Measurements from ENCODE around the gene IL1F10.

The IL1F10 gene

GRCh38 chr2:113050921-113051895 lies 16.6 kb upstream of the IL1F10 start:
- H3K9me3 Mint-ChIP-seq: peaks cover 18% of the 10 kb centered on the region
- H3K4me3 Mint-ChIP-seq: no peak overlapping the region
- H3K4me1 Mint-ChIP-seq: no peaks in the 10 kb centered on the region
- H3K27me3 Mint-ChIP-seq: peaks cover 7% of the 10 kb centered on the region
- CTCF ChIA-PET: interaction anchor here (1.8 kb wide), 1 partner anchor 29 kb away, joined by 4 read pairs; no protein-coding TSS in a partner anchor
- no peak overlapping the region for H3K27ac Mint-ChIP-seq
- no peak for DNase-seq
- H3K36me3 Mint-ChIP-seq: no peaks in the 10 kb centered on the region

- Mint-ChIP-seq H3K27ac (no peak within 1 kb of the TSS), H3K9me3 (peaks cover 21% of the 10 kb centered on the region), H3K4me3 (no peak within 1 kb of the TSS), H3K36me3 (no peaks in the 10 kb centered on the region), H3K4me1 (no peaks in the 10 kb centered on the region), H3K27me3 (peaks cover 7% of the 10 kb centered on the region)
- DNase-seq: no peak
- CTCF ChIA-PET: interaction anchor here (1.8 kb wide), 1 partner anchor 28 kb away, joined by 4 read pairs; no protein-coding TSS in a partner anchor
Observed at GRCh38 chr2:113052396-113052917, 15.3 kb upstream of the IL1F10 start, which contains the start of gene IL36B. Gene IL36B (minus strand): TSS chr2:113052867.

- CTCF ChIA-PET: no interaction called here
- no peak overlapping the region for H3K4me3 Mint-ChIP-seq
- peaks cover 21% of the 10 kb centered on the region for H3K9me3 Mint-ChIP-seq
- H3K27me3 Mint-ChIP-seq: peaks cover 10% of the 10 kb centered on the region
- no peak overlapping the region for H3K27ac Mint-ChIP-seq
- DNase-seq: no peak
- H3K4me1 Mint-ChIP-seq: no peaks in the 10 kb centered on the region
- H3K36me3 Mint-ChIP-seq: no peaks in the 10 kb centered on the region
Observed at GRCh38 chr2:113053666-113054065, 14.1 kb upstream of the IL1F10 start.

DNA sequence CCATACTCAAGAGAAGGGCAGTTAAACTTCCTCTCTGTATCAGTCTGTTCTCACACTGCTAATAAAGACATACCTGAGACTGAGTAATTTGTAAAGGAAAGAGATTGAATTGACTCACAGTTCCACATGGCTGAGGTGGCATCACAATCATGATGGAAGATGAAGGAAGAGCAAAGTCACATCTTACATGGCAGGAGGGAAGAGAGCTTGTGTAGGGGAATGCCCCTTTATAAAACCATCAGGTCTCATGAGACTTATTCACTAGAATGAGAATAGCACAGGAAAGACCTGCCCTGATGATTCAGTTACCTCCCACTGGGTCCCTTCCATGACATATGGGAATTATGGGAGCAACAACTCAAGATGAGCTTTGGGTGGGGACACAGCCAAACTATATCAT lies 13.7 kb upstream of the IL1F10 start:
- H3K27ac Mint-ChIP-seq: no peak overlapping the region
- peaks cover 21% of the 10 kb centered on the region for H3K9me3 Mint-ChIP-seq
- DNase-seq: no peak
- CTCF ChIA-PET: no interaction called here
- no peaks in the 10 kb centered on the region for H3K36me3 Mint-ChIP-seq
- no peak overlapping the region for H3K4me3 Mint-ChIP-seq
- H3K4me1 Mint-ChIP-seq: no peaks in the 10 kb centered on the region
- peaks cover 11% of the 10 kb centered on the region for H3K27me3 Mint-ChIP-seq

- no peak for DNase-seq
- CTCF ChIA-PET: no interaction called here
- no peak overlapping the region for H3K27ac Mint-ChIP-seq
- no peaks in the 10 kb centered on the region for H3K4me1 Mint-ChIP-seq
- peaks cover 21% of the 10 kb centered on the region for H3K9me3 Mint-ChIP-seq
- no peak overlapping the region for H3K4me3 Mint-ChIP-seq
- H3K36me3 Mint-ChIP-seq: no peaks in the 10 kb centered on the region
- peaks cover 11% of the 10 kb centered on the region for H3K27me3 Mint-ChIP-seq
Observed at GRCh38 chr2:113056521-113056920, 11.2 kb upstream of the IL1F10 start.

DNA sequence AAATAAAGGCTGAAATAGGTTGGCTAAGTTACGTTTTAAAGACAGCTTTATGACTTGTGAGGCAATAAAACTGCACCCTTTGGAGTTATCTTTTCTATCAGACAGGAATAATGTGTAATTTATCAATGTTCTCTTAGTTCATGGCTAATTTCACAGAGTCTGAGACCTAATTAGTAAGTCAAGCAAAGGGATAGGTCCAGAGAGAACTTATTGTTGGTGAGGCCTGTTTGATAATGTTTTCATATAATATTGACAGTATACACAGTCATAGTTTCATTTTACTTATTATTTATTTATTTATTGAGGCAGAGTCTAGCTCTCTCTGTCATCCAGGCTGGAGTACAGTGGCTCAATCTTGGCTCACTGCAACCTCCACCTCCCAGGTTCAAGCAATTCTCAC lies 10.7 kb upstream of the IL1F10 start:
- Mint-ChIP-seq H3K36me3 (no peaks in the 10 kb centered on the region), H3K27ac (no peak overlapping the region), H3K4me3 (no peak overlapping the region), H3K9me3 (peaks cover 21% of the 10 kb centered on the region), H3K4me1 (no peaks in the 10 kb centered on the region), H3K27me3 (peaks cover 11% of the 10 kb centered on the region)
- CTCF ChIA-PET: no interaction called here
- no peak for DNase-seq

- no peak overlapping the region for H3K4me3 Mint-ChIP-seq
Observed at GRCh38 chr2:113058411-113058994, 9.3 kb upstream of the IL1F10 start.

DNA sequence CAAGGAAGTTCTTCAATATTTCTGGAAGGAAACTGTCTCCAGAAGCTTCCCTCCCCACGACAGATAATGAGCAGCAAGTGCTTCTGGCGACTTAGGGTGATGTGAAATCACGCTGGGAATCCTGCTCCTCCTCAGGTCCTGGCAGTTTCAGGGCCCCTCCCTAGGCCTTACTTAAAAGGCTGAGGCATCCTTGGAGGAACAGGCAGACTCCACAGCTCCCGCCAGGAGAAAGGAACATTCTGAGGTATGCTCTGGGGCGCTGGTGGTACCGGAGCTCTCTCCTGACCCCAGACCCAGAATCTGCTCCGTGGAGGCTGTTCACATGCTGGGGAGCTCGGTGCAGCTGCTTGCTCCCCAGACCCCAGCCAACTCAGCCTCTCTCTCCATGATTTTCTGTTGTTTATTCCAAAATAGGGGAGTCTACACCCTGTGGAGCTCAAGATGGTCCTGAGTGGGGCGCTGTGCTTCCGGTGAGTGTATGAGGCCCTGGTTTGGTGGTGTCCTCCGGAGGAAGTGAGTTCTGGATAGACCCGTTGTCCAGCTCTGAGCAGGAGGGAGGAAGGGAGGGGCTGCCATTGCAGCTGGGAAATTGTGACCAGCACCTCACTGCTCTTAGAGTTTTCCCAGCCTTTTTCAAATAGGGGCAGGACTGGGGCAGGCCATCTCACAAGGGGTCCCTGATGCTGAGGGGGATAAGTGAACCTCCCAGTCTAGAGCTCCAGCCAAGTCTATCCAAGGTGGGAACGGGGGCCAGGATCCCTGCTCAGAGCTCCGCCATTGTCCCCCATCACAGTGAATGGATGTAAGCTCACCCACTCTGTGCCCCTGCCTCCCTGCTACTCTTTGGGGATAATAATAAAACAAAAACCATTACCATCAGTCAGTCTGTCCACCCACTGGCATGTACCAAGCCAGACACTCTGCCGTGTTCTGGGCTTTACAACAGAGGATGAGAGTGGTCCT lies 8.5 kb upstream of the IL1F10 start, which contains the start of gene IL36RN:
Gene IL36RN (plus strand): TSS at position 201 of the 963 bp plus-strand sequence. CDS start 241 bp downstream, at position 442.
- CTCF ChIA-PET: interaction anchor here (1.0 to 1.1 kb wide), 2 partner anchors 21 to 100 kb away, joined by 3 to 5 read pairs; no protein-coding TSS in a partner anchor
- Mint-ChIP-seq H3K4me3 (no peak within 1 kb of the TSS), H3K4me1 (no peaks in the 10 kb centered on the region), H3K9me3 (peaks cover 17% of the 10 kb centered on the region), H3K27me3 (peaks cover 8% of the 10 kb centered on the region), H3K36me3 (no peaks in the 10 kb centered on the region), H3K27ac (no peak within 1 kb of the TSS)
- no peak for DNase-seq

More at GRCh38 chr2:113058411-113058994, 9.3 kb upstream of the IL1F10 start:
- DNase-seq: no peak
- no peaks in the 10 kb centered on the region for H3K4me1 Mint-ChIP-seq
- H3K36me3 Mint-ChIP-seq: no peaks in the 10 kb centered on the region
- peaks cover 21% of the 10 kb centered on the region for H3K9me3 Mint-ChIP-seq
- H3K27ac Mint-ChIP-seq: no peak overlapping the region
- CTCF ChIA-PET: interaction anchor here (1.0 kb wide), 1 partner anchor 99 kb away, joined by 3 read pairs; no protein-coding TSS in a partner anchor
- H3K27me3 Mint-ChIP-seq: peaks cover 8% of the 10 kb centered on the region

DNA sequence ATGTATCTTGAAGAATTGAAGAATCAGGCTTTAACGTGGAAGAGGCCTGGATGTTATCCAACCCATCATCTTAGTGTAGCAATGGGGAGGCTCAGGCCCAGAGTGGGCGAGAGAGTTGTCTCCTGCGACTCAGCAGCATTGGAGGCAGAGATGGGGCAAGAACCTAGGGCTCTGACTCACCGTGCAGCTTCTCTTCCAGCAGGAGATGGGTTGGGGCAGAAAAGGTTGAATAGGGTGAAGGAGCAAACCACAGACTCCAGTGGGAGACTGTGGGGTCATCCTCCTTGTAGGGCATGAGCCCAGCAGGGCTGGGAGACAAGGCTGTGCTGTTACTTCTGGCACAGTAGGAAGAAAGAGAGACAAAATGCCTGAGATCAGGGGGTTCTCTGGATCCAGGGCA lies 7.4 kb upstream of the IL1F10 start:
- Mint-ChIP-seq H3K4me3 (no peak overlapping the region), H3K9me3 (peaks cover 9% of the 10 kb centered on the region), H3K4me1 (no peaks in the 10 kb centered on the region), H3K27ac (no peak overlapping the region), H3K36me3 (no peaks in the 10 kb centered on the region), H3K27me3 (peaks cover 4% of the 10 kb centered on the region)
- DNase-seq: no peak
- CTCF ChIA-PET: interaction anchor here (1.1 kb wide), 1 partner anchor 20 kb away, joined by 5 read pairs; no protein-coding TSS in a partner anchor

DNA sequence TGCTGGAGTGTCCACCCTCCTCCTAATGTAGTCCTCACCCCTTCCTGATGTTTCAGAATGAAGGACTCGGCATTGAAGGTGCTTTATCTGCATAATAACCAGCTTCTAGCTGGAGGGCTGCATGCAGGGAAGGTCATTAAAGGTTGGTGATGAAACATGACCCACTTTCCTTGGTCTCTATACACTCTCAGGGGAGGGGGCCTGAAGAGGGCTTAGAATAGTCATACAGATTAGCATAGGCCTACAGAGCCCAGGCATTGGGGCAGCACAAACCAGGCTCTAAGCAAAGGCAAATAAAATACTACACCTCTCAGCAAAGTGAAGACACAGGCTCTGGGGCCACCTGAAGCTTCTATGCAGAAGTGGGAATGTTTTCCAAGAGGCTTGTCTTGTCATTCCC lies 7.0 kb upstream of the IL1F10 start:
- H3K4me1 Mint-ChIP-seq: no peaks in the 10 kb centered on the region
- no peaks in the 10 kb centered on the region for H3K36me3 Mint-ChIP-seq
- H3K27me3 Mint-ChIP-seq: peaks cover 4% of the 10 kb centered on the region
- DNase-seq: no peak
- H3K27ac Mint-ChIP-seq: no peak overlapping the region
- no peak overlapping the region for H3K4me3 Mint-ChIP-seq
- H3K9me3 Mint-ChIP-seq: peaks cover 5% of the 10 kb centered on the region
- CTCF ChIA-PET: no interaction called here

DNA sequence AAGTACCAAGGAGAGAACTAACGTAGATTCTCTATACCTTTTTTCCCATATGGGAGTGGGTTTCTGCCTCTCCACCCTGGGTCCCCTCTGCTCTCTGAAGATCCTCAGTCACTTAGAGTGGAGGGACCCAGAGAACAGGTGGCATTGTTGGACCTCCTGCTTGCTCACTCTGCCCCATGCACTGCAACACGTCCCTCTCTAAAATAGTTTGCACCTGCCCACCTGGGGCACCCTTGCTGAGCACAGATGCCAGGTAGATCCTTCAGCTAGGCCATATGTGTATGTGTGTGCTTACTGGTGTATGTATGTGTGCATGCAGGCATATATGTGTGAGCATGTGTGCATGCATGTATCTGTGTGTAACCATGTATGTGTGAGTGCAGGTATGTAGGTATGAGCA lies 6.5 kb upstream of the IL1F10 start:
- H3K27me3 Mint-ChIP-seq: peaks cover 4% of the 10 kb centered on the region
- H3K4me3 Mint-ChIP-seq: no peak overlapping the region
- CTCF ChIA-PET: no interaction called here
- DNase-seq: no peak
- no peaks in the 10 kb centered on the region for H3K36me3 Mint-ChIP-seq
- H3K4me1 Mint-ChIP-seq: no peaks in the 10 kb centered on the region
- H3K9me3 Mint-ChIP-seq: peaks cover 2% of the 10 kb centered on the region
- no peak overlapping the region for H3K27ac Mint-ChIP-seq

- Mint-ChIP-seq H3K4me1 (no peaks in the 10 kb centered on the region), H3K4me3 (no peak overlapping the region), H3K27ac (no peak overlapping the region), H3K27me3 (peaks cover 9% of the 10 kb centered on the region), H3K36me3 (no peaks in the 10 kb centered on the region), H3K9me3 (no peaks in the 10 kb centered on the region)
- DNase-seq: no peak
- CTCF ChIA-PET: no interaction called here
Observed at GRCh38 chr2:113061896-113062770, 5.6 kb upstream of the IL1F10 start.

DNA sequence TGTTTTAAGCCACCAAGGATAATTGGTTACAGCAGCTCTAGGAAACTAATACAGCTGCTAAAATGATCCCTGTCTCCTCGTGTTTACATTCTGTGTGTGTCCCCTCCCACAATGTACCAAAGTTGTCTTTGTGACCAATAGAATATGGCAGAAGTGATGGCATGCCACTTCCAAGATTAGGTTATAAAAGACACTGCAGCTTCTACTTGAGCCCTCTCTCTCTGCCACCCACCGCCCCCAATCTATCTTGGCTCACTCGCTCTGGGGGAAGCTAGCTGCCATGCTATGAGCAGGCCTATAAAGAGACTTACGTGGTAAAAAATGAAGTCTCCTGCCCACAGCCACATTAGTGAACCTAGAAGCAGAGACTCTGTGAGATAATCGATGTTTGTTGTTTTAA lies 3.5 kb upstream of the IL1F10 start:
- DNase-seq: no peak
- Mint-ChIP-seq H3K9me3 (no peaks in the 10 kb centered on the region), H3K36me3 (no peaks in the 10 kb centered on the region), H3K27me3 (peaks cover 10% of the 10 kb centered on the region), H3K4me1 (no peaks in the 10 kb centered on the region), H3K4me3 (no peak overlapping the region), H3K27ac (no peak overlapping the region)
- CTCF ChIA-PET: interaction anchor here (1.0 to 1.1 kb wide), 2 partner anchors 14 to 122 kb away, joined by 3 to 5 read pairs; no protein-coding TSS in a partner anchor
